NB4 (cell line): Measurements from ENCODE around the gene GSG1L2.

Source experiments
- POLR2A ChIP-seq: IDR thresholded peaks from 2 replicates; pipeline ENCODE4 v1.6.1; 2011; ENCODE audit warnings: mild to moderate bottlenecking; ENCODE audit not compliant: insufficient read length; ENCODE audit errors: extremely low read depth
- TF ChIP-seq, protein P1 (sequence below): IDR thresholded peaks from one replicate; pipeline ENCODE4 v1.5.1; 2012; ENCODE audit warnings: low read depth, low read length

DNA sequence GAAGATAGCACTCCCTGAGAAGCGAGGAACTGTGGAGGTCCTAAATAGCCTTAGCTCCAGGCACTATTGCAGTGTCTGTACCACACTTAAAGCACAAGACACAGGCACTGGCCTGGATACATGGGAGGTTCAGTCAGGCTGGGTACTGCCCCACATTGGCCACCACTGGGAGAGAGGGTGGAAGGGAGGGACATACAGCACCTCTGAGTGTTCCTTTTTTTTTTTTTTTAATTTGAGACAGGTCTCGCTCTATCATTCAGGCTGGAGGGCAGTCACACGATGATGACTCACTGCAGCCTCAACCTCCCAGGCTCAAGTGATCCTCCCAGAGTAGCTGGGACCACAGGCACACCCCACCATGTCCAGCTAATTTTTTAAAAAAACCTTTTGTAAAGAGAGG lies 1.4 kb downstream of the GSG1L2 start:
- TF ChIP-seq, protein P1, sequence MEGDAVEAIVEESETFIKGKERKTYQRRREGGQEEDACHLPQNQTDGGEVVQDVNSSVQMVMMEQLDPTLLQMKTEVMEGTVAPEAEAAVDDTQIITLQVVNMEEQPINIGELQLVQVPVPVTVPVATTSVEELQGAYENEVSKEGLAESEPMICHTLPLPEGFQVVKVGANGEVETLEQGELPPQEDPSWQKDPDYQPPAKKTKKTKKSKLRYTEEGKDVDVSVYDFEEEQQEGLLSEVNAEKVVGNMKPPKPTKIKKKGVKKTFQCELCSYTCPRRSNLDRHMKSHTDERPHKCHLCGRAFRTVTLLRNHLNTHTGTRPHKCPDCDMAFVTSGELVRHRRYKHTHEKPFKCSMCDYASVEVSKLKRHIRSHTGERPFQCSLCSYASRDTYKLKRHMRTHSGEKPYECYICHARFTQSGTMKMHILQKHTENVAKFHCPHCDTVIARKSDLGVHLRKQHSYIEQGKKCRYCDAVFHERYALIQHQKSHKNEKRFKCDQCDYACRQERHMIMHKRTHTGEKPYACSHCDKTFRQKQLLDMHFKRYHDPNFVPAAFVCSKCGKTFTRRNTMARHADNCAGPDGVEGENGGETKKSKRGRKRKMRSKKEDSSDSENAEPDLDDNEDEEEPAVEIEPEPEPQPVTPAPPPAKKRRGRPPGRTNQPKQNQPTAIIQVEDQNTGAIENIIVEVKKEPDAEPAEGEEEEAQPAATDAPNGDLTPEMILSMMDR = no peak
- TF ChIP-seq POLR2A = no peak
